Esophagus squamous epithelium (tissue), 5 donors: Measurements from ENCODE around the gene C18orf32. TPM values are rescaled to one million over a fixed set of nuclear protein-coding genes. Genes with fewer than 3 reads are reported as not detected.
"Not testable (repeated sequence)": the region's sequence is repeated elsewhere in the genome, so short reads cannot be mapped to it uniquely, and the experiment has no call there.

ENCODE experiments used
- DNase-seq: peaks from one replicate; lab custom pipeline; 2025; lab: John Stamatoyannopoulos, UW
- H3K27ac ChIP-seq, 4 donors: fragments of 200-600 bp; sonication (generic); one replicate each; pipeline ENCODE4 v1.5.1; 2016 to 2019; ENCODE audit warnings: mild to moderate bottlenecking in 1 of 4
- H3K27me3 ChIP-seq, 4 donors: fragments of 200-600 bp; sonication (generic); 1 replicate in 3 of 4; 2 replicates in 1 of 4; pipeline versions ENCODE4 v1.5.1 to v1.6.0; 2017 to 2021; ENCODE audit warnings: antibody characterized with exemption in 1 of 4
- H3K36me3 ChIP-seq, 3 donors: fragments of 200-600 bp; sonication (generic); one replicate each; pipeline ENCODE4 v1.5.1; 2016 to 2019
- H3K4me1 ChIP-seq, 3 donors: fragments of 200-600 bp; sonication (generic); one replicate each; pipeline ENCODE4 v1.5.1; 2017 to 2019
- H3K4me3 ChIP-seq, 4 donors: fragments of 200-600 bp; sonication (generic); 1 replicate in 3 of 4; 2 replicates in 1 of 4; pipeline ENCODE4 v1.5.1; 2016 to 2019; ENCODE audit warnings: mild to moderate bottlenecking in 2 of 4, moderate library complexity in 1 of 4
- H3K9me3 ChIP-seq, 3 donors: fragments of 200-600 bp; sonication (generic); one replicate each; pipeline ENCODE4 v1.5.1; 2016 to 2019
- CTCF ChIP-seq, 6 experiments: fragments of 450-650 bp in 4 of 6; fragments of 200-600 bp in 2 of 6; sonication (generic) in 2 of 6; IDR thresholded peaks; one replicate each; pipeline ENCODE4 v1.5.1; 2016 to 2019; ENCODE audit warnings: antibody characterized with exemption in 6 of 6, mild to moderate bottlenecking in 4 of 6, moderate library complexity in 4 of 6
- POLR2A ChIP-seq, 4 donors: fragments of 450-650 bp; IDR thresholded peaks; one replicate each; pipeline ENCODE4 v1.6.1; 2017; ENCODE audit warnings: antibody characterized with exemption in 4 of 4, mild to moderate bottlenecking in 4 of 4, moderate library complexity in 3 of 4
- WGBS, 2 donors: methylation state at CpG; one replicate each; pipeline ENCODE4 v1.1.5; 2018; 5-methylcytosine and 5-hydroxymethylcytosine counted together
- intact Hi-C: fragments of 100-400 bp; cut with DNase I; formaldehyde crosslinking; loops from one replicate; pipeline ENCODE4 v1.15.0; 2022
- total RNA-seq, 4 donors: library from RNA; depleted of rRNA; stranded (reverse); fragments of >200 nt; gene quantifications; one replicate each; pipeline ENCODE4 v1.1.0, GENCODE V29; 2016
- donor health status: DM: yes; HTN: yes; CAD: no.

The C18orf32 gene
- total RNA-seq, 4 donors from 2014 or later, result 13.6 to 25.6 (median 19.6) TPM

DNA sequence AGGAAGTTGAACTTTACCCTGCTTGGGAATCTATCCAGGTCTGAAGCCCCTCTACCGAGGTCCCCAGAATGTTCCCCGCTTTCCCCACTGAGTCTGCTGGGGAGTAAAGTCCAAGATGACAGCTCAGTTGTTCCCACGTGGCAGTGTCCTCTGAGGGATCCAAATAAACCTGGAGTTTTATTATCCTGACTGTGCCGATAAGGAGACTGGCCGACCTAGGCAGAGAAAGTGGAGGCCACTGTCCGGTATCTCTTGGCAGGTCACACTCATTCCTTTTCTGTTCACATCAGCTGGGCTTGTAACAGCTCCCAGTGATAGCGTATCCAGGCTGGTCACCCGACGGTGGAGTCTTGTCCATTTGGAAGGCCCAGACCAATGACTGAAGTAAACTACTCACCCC, 27.5 kb upstream of the C18orf32 start:
- no peaks in the 10 kb centered on the region for H3K36me3 ChIP-seq
- TF ChIP-seq CTCF (IDR thresholded peaks at IDR 0.05), result no peak
- TF ChIP-seq POLR2A (IDR thresholded peaks at IDR 0.05), result no peak
- WGBS, 2 donors, result 74 to 85% methylated on average over 5 to 8 of the region's 9 CpGs
- no peak for DNase-seq
- intact Hi-C loops, result loop anchor here (10.0 kb wide), 1 partner anchor 340 kb away; no protein-coding TSS in a partner anchor
- H3K27ac ChIP-seq, result no peak overlapping the region
- no peaks in the 10 kb centered on the region for H3K27me3 ChIP-seq
- H3K4me1 ChIP-seq, result no peaks in the 10 kb centered on the region
- H3K9me3 ChIP-seq, result no peaks in the 10 kb centered on the region
- no peak overlapping the region for H3K4me3 ChIP-seq

- DNase-seq, H3K27me3 ChIP-seq, H3K4me1 ChIP-seq, H3K4me3 ChIP-seq, H3K36me3 ChIP-seq, H3K9me3 ChIP-seq, H3K27ac ChIP-seq: not testable (repeated sequence)
- intact Hi-C loops, result loop anchor here (10.0 kb wide), 1 partner anchor 342 kb away; no protein-coding TSS in a partner anchor
- WGBS, 2 donors, result 92 to 94% methylated on average over 8 of the region's 8 CpGs
Measured at GRCh38 chr18:49512876-49513275, 25.8 kb upstream of the C18orf32 start.

GRCh38 chr18:49510393-49511115, 23.5 kb upstream of the C18orf32 start:
- no peak overlapping the region for H3K4me3 ChIP-seq
- TF ChIP-seq CTCF (IDR thresholded peaks at IDR 0.05) (peak; percentile 60 to 78 (median 74)), POLR2A (IDR thresholded peaks at IDR 0.05) (no peak)
- no peaks in the 10 kb centered on the region for H3K36me3 ChIP-seq
- DNase-seq, result no peak
- peaks cover 0 to 4% (median 0%) of the 10 kb centered on the region in 4 donors for H3K27me3 ChIP-seq
- no peaks in the 10 kb centered on the region for H3K9me3 ChIP-seq
- no peak overlapping the region for H3K27ac ChIP-seq
- no peaks in the 10 kb centered on the region for H3K4me1 ChIP-seq
- 34 to 37% methylated on average over 12 of the region's 12 CpGs for WGBS, 2 donors
- intact Hi-C loops, result loop anchor here (10.0 kb wide), 1 partner anchor 344 kb away; no protein-coding TSS in a partner anchor

GRCh38 chr18:49506438-49506837, 19.4 kb upstream of the C18orf32 start:
- intact Hi-C loops, H3K9me3 ChIP-seq, H3K4me3 ChIP-seq, H3K4me1 ChIP-seq, H3K27ac ChIP-seq, H3K36me3 ChIP-seq, DNase-seq: not testable (repeated sequence)
- WGBS, 2 donors, result 73 to 85% methylated on average over 4 to 5 of the region's 5 CpGs
- peaks cover 0 to 12% (median 0%) of the 10 kb centered on the region in 4 donors for H3K27me3 ChIP-seq

DNA sequence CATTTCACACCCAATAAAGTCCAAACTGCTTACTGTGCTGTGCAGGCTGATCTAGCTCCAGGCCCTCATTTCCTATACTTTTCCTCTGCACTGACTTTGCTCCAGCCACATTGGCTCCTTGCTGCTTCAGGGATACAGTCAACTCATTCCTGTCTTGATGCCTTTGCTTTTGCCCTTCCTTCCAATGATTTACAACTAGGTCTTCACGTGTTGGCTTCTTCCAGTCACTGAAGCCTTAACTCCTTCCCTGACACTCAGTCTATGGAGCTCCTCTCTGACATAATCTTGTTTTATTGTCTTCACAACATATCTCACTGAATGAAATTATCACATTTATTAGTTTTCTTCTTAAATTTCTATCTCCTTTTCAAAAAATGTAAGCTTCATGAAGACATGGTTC, 16.9 kb upstream of the C18orf32 start:
- intact Hi-C loops, result no loop called here
- Histone ChIP-seq H3K27me3 (peaks cover 0 to 37% (median 0%) of the 10 kb centered on the region in 4 donors), H3K27ac (no peak overlapping the region), H3K4me1 (no peaks in the 10 kb centered on the region), H3K4me3 (no peak overlapping the region), H3K36me3 (no peaks in the 10 kb centered on the region), H3K9me3 (no peaks in the 10 kb centered on the region)
- 31 to 39% methylated on average over 1 of the region's 1 CpG for whole genome bisulfite sequencing, 2 donors
- no peak for DNase-seq
- TF ChIP-seq CTCF (IDR thresholded peaks at IDR 0.05), result no peak
- no peak for TF ChIP-seq POLR2A (IDR thresholded peaks at IDR 0.05)

- no peak for DNase-seq
- no peak for TF ChIP-seq CTCF (IDR thresholded peaks at IDR 0.05)
- TF ChIP-seq POLR2A (IDR thresholded peaks at IDR 0.05), result no peak
- no peak overlapping the region for H3K27ac ChIP-seq
- no peaks in the 10 kb centered on the region for H3K36me3 ChIP-seq
- no peaks in the 10 kb centered on the region for H3K4me1 ChIP-seq
- H3K9me3 ChIP-seq, result no peaks in the 10 kb centered on the region
- H3K4me3 ChIP-seq, result no peak overlapping the region
- intact Hi-C loops, result no loop called here
- 63 to 75% methylated on average over 12 to 14 of the region's 14 CpGs for WGBS, 2 donors
- peaks cover 0 to 35% (median 0%) of the 10 kb centered on the region in 4 donors for H3K27me3 ChIP-seq
Measured at GRCh38 chr18:49500201-49500921, 13.3 kb upstream of the C18orf32 start.
